Tracheal epithelial cell (primary cell): Measurements from ENCODE around the gene CSKMT. TPM values are rescaled to one million over a fixed set of nuclear protein-coding genes. Genes with fewer than 3 reads are reported as not detected.

Experiments
- total RNA-seq: library from RNA; depleted of rRNA; stranded (reverse); fragments of >200 nt; gene quantifications from 2 replicates; pipeline ENCODE4 v1.2.1, GENCODE V29; 2014

Gene CSKMT
- 4.3 and 26.0 TPM in 2 replicates for total RNA-seq

GRCh38 chr11:62665075-62665598 lies at the start of gene CSKMT, which contains the start of gene C11orf98:
CSKMT (plus strand) TSS chr11:62665312; CDS start chr11:62665880, 568 bp downstream.
C11orf98 (minus strand) TSS chr11:62665210; CDS start chr11:62665169, 41 bp downstream.

GRCh38 chr11:62621567-62622470 lies 43.3 kb upstream of the CSKMT start, which contains the start of gene B3GAT3:
B3GAT3 (minus strand) TSS chr11:62621986; CDS start chr11:62621947, 39 bp downstream.

GRCh38 chr11:62645946-62646824 lies 18.9 kb upstream of the CSKMT start, which contains the start of gene GANAB:
GANAB (minus strand) TSS chr11:62646613; CDS start chr11:62646599, 14 bp downstream.

GRCh38 chr11:62671608-62672389 lies 6.7 kb downstream of the CSKMT start, which contains the start of the genes LBHD1 and UQCC3:
LBHD1 (minus strand) TSS chr11:62672267; CDS start chr11:62670031, 2,236 bp downstream.
UQCC3 (plus strand) TSS chr11:62671673; CDS start chr11:62671746, 73 bp downstream.

GRCh38 chr11:62678770-62679696 lies 13.9 kb downstream of the CSKMT start, which contains the start of gene UBXN1:
UBXN1 (minus strand) TSS chr11:62679073; CDS start chr11:62678923, 150 bp downstream.

GRCh38 chr11:62689421-62690183 lies 24.5 kb downstream of the CSKMT start, which contains the start of gene LRRN4CL:
LRRN4CL (minus strand) TSS chr11:62689530; CDS start chr11:62688508, 1,022 bp downstream.

GRCh38 chr11:62707277-62707861 lies 42.3 kb downstream of the CSKMT start, which contains the start of the genes BSCL2 and GNG3:
BSCL2 (minus strand) TSS chr11:62707424; CDS start chr11:62707195, 229 bp downstream.
GNG3 (plus strand) TSS chr11:62707676; CDS start chr11:62708296, 620 bp downstream.

Other genes with a start within 250 kb of the CSKMT start
- gene SCGB1A1, start 246.3 kb upstream of the CSKMT start, total RNA-seq: not detected in 2 replicates
- gene AHNAK, start 118.5 kb upstream of the CSKMT start, total RNA-seq: 448 and 668 TPM in 2 replicates
- 1,841 and 2,603 TPM in 2 replicates for gene EEF1G, start 91.4 kb upstream of the CSKMT start, total RNA-seq
- 7.0 and 9.0 TPM in 2 replicates for gene TUT1, start 73.8 kb upstream of the CSKMT start, total RNA-seq
- gene MTA2, start 63.4 kb upstream of the CSKMT start, total RNA-seq: 141 and 164 TPM in 2 replicates
- 12.1 and 17.8 TPM in 2 replicates for gene EML3, start 52.5 kb upstream of the CSKMT start, total RNA-seq
- 1.4 and 3.0 TPM in 2 replicates for gene ROM1, start 52.1 kb upstream of the CSKMT start, total RNA-seq
- gene B3GAT3, start 43.3 kb upstream of the CSKMT start, total RNA-seq: 45.1 and 50.5 TPM in 2 replicates
- gene GANAB, start 18.7 kb upstream of the CSKMT start, total RNA-seq: 132 and 144 TPM in 2 replicates
- gene INTS5, start 12.0 kb upstream of the CSKMT start, total RNA-seq: 25.8 and 30.5 TPM in 2 replicates
- 23.9 and 32.8 TPM in 2 replicates for gene C11orf98, start 102 bp upstream of the CSKMT start, total RNA-seq
- gene UQCC3, start 6.4 kb downstream of the CSKMT start, total RNA-seq: 11.6 and 20.2 TPM in 2 replicates
- 0.85 and 0.96 TPM in 2 replicates for gene LBHD1, start 7.0 kb downstream of the CSKMT start, total RNA-seq
- gene UBXN1, start 13.8 kb downstream of the CSKMT start, total RNA-seq: 172 and 236 TPM in 2 replicates
- under 0.01 and 0.21 TPM in 2 replicates for gene LRRN4CL, start 24.2 kb downstream of the CSKMT start, total RNA-seq
- 27.0 and 61.6 TPM in 2 replicates for gene BSCL2, start 42.1 kb downstream of the CSKMT start, total RNA-seq
- not detected in 2 replicates for gene GNG3, start 42.4 kb downstream of the CSKMT start, total RNA-seq
- 6.0 and 7.2 TPM in 2 replicates for gene HNRNPUL2, start 62.1 kb downstream of the CSKMT start, total RNA-seq
- gene TTC9C, start 63.2 kb downstream of the CSKMT start, total RNA-seq: 19.5 and 36.2 TPM in 2 replicates
- gene ZBTB3, start 88.8 kb downstream of the CSKMT start, total RNA-seq: 9.9 and 11.5 TPM in 2 replicates
- gene POLR2G, start 96.3 kb downstream of the CSKMT start, total RNA-seq: 71.8 and 86.8 TPM in 2 replicates
- 13.3 and 21.1 TPM in 2 replicates for gene TAF6L, start 106.1 kb downstream of the CSKMT start, total RNA-seq
- gene TMEM179B, start 122.1 kb downstream of the CSKMT start, total RNA-seq: 39.3 and 46.3 TPM in 2 replicates
- gene TMEM223, start 126.7 kb downstream of the CSKMT start, total RNA-seq: 25.8 and 29.6 TPM in 2 replicates
- gene NXF1, start 140.1 kb downstream of the CSKMT start, total RNA-seq: 8.5 and 11.8 TPM in 2 replicates
- 24.9 and 27.2 TPM in 2 replicates for gene STX5, start 166.7 kb downstream of the CSKMT start, total RNA-seq
- gene TEX54, start 167.5 kb downstream of the CSKMT start, total RNA-seq: not detected in 2 replicates
- gene WDR74, start 174.3 kb downstream of the CSKMT start, total RNA-seq: 85.3 and 91.8 TPM in 2 replicates
- gene SLC3A2, start 215.6 kb downstream of the CSKMT start, total RNA-seq: 423 and 762 TPM in 2 replicates